AG10803 (cell line): Measurements from ENCODE around the gene PRDM15.
"Not testable (repeated sequence)": the region's sequence is repeated elsewhere in the genome, so short reads cannot be mapped to it uniquely, and the experiment has no call there.

Experiments used
- DNase-seq: peaks from one replicate; pipeline ENCODE4 v3.0.0; 2010; ENCODE audit warnings: low read depth
- H3K4me3 ChIP-seq: 2 replicates; pipeline ENCODE4 v1.5.1; 2011; ENCODE audit warnings: mild to moderate bottlenecking, low read length, control low read depth
- CTCF ChIP-seq: conservative IDR thresholded peaks from 2 replicates; pipeline ENCODE4 v1.5.1; 2011; ENCODE audit warnings: mild to moderate bottlenecking, low read length, control low read depth, inconsistent platforms

Gene PRDM15

DNA sequence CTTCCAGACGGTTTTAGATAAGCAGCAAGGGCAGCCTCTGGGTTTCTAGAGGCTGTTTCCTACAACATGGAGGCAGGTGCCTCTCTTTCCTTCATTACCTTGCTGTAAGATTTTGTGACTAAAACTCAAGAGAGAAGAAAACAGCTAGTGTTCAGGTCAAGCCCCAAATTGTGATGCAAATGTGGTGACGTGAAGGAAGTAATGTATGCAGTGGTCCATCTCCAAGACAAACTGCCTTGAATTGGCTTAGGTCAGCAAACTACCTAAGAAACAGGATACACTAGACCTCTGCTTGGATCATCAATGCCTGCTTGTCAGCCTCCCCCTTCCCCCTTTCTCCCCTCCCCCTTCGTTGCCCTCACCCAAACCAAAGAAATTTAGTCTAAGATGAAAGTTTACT, 83.4 kb downstream of the PRDM15 start:
- TF ChIP-seq CTCF, result no peak
- no peak overlapping the region for H3K4me3 ChIP-seq

DNA sequence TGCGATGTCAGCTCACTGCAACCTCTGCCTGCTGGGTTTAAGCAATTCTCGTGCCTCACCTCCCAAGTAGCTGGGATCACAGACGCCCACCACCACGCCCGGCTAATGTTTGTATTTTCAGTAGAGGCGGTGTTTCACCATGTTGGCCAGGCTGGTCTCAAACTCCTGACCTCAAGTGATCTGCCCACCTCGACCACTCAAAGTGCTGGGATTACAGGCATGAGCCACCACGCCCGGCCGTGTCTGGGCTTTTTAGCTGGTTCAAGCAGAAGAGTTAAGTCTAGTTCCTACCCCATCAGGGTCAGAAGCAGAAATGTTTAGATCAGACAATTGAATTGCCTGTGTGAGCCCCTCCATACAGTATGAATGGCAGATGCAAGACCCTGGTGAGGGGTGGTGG, 84.5 kb downstream of the PRDM15 start:
- no peak overlapping the region for H3K4me3 ChIP-seq
- no peak for DNase-seq
- TF ChIP-seq CTCF, result no peak

More for the DNA sequence above, 83.4 kb downstream of the PRDM15 start:
- no peak for DNase-seq

- no peak for TF ChIP-seq CTCF
- DNase-seq, result no peak
- no peak overlapping the region for H3K4me3 ChIP-seq
These were observed 86.4 kb downstream of the PRDM15 start for GRCh38 chr21:41792711-41793110.

GRCh38 chr21:41786509-41786987, 92.6 kb downstream of the PRDM15 start:
- TF ChIP-seq CTCF, result no peak
- DNase-seq, result peak; percentile 95
- H3K4me3 ChIP-seq, result no peak overlapping the region

DNA sequence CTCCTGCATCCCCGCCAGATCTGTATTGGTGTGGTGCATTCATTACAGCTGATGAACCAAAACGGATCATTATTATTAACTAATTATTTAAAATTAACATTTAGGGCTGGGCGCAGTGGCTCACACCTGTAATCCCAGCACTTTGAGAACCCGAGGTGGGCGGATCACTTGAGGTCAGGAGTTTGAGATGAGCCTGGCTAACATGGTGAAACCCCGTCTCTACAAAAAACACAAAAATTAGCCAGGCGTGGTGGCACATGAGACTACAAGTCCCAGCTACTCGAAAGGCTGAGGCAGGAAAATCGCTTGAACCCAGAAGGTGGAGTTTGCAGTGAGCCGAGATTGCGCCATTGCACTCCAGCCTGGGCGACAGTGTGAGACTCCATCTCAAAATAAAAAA, 93.9 kb downstream of the PRDM15 start:
- DNase-seq, H3K4me3 ChIP-seq: not testable (repeated sequence)

DNA sequence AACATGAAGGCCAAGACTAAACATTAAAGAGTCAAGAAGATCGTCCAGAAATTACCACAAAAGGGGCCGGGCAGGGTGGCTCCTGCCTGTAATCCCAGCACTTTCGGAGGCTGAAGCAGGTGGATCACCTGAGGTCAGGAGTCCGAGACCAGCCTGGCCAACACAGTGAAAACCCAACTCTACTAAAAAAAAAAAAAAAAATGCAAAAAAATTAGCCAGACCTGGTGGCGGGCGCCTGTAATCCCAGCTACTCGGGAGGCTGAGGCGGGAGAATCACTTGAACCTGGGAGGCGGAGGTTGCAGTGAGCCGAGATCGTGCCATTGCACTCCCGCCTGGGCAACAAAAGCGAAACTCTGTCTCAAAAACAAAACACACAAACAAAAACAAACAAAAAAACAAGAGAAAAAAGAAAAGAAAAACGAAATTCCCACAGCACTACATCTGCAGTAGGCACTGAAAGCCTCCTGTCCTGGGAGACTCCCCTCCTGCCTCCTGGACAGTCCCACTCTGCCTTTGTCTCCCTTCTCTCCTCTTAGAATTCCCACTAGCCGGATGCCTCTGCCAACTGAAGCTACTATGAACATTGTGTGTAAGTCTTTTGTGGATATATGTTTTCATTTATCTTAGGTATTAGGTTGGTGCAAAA, 94.6 kb downstream of the PRDM15 start:
- no peak for TF ChIP-seq CTCF
- DNase-seq, result no peak
- no peak overlapping the region for H3K4me3 ChIP-seq

DNA sequence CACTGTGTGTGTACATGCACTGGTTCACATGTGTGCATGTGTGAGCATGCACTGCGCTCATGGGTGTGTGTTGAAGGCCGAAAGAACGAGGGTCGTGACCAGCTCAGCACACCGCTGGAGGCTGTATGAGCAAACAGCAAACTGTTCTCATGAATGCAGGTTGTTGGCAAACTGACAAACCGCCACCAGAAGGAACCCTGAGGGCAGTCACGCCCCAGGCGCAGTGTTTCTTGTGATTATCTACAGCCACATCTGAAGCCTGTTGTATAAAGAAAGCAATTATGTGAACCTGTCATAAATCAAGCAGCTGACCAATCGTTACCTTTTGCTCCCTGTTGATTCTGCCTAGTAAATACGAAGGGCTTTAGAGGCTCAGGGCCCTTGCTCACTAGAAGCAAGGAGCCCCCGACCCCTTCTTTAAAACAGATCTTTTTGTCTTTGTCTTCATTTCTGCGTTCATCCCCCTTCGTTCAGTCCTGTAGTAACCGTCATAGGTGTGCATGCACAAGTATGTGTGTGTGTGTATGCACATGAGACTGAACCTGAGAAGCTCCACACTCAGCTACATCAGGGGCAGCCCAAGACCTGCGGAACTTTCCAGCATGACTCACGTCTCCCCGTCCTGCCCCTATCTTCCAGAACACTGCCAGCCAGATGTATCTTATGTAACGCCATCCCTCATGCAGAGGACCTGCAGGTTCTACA, 95.5 kb downstream of the PRDM15 start:
- TF ChIP-seq CTCF, result no peak
- peak; percentile 38 for DNase-seq
- H3K4me3 ChIP-seq, result no peak overlapping the region
